ENCODE data around the gene SLC35C1. TPM values are rescaled to one million over a fixed set of nuclear protein-coding genes. Genes with fewer than 3 reads are reported as not detected.
"Not testable (repeated sequence)": the region's sequence is repeated elsewhere in the genome, so short reads cannot be mapped to it uniquely, and the experiment has no call there.

SLC35C1 gene
- total RNA-seq, 2 donors from 2014 or later, result 12.0 to 15.1 TPM

GRCh38 chr11:45809456-45810395 is 4.8 kb downstream of the SLC35C1 start:
- no peaks in the 10 kb centered on the region for H3K9me3 Mint-ChIP-seq
- no peaks in the 10 kb centered on the region for H3K27me3 Mint-ChIP-seq (ENCODE audit: low read depth)
- peaks cover 0 to 1% of the 10 kb centered on the region in 2 donors for H3K36me3 Mint-ChIP-seq (ENCODE audit: insufficient read depth in 2 of 2)
- no peak overlapping the region for H3K4me3 Mint-ChIP-seq
- peaks cover 39% of the 10 kb centered on the region for H3K4me1 Mint-ChIP-seq (ENCODE audit: low read depth)
- H3K27ac Mint-ChIP-seq, result peak overlapping the region; percentile 52
- DNase-seq (no peak), ATAC-seq (replicated peaks in 1 of 2) (no peak)

- H3K4me1 Mint-ChIP-seq (ENCODE audit: low read depth), result peaks cover 38% of the 10 kb centered on the region
- no peak overlapping the region for H3K27ac Mint-ChIP-seq
- H3K9me3 Mint-ChIP-seq, result no peaks in the 10 kb centered on the region
- H3K4me3 Mint-ChIP-seq, result no peak overlapping the region
- no peaks in the 10 kb centered on the region for H3K27me3 Mint-ChIP-seq (ENCODE audit: low read depth)
- H3K36me3 Mint-ChIP-seq (ENCODE audit: insufficient read depth in 2 of 2), result peaks cover 0 to 1% of the 10 kb centered on the region in 2 donors
- DNase-seq (no peak), ATAC-seq (replicated peaks in 1 of 2) (no peak)
Observed at GRCh38 chr11:45810431-45811108, 5.6 kb downstream of the SLC35C1 start.

GRCh38 chr11:45811109-45811435 is 6.1 kb downstream of the SLC35C1 start:
- DNase-seq, result no peak
- Mint-ChIP-seq H3K27me3 (ENCODE audit: low read depth) (no peaks in the 10 kb centered on the region), H3K4me1 (ENCODE audit: low read depth) (peaks cover 33% of the 10 kb centered on the region), H3K36me3 (ENCODE audit: insufficient read depth in 2 of 2) (peaks cover 0 to 1% of the 10 kb centered on the region in 2 donors), H3K27ac (no peak overlapping the region), H3K9me3 (no peaks in the 10 kb centered on the region), H3K4me3 (no peak overlapping the region)
- ATAC-seq (replicated peaks in 1 of 2), result no peak

- ATAC-seq (replicated peaks in 1 of 2) (no peak), DNase-seq (no peak)
- Mint-ChIP-seq H3K36me3 (ENCODE audit: insufficient read depth in 2 of 2) (no peaks in the 10 kb centered on the region), H3K4me1 (ENCODE audit: low read depth) (peaks cover 26% of the 10 kb centered on the region), H3K9me3 (no peaks in the 10 kb centered on the region), H3K4me3 (no peak overlapping the region), H3K27ac (no peak overlapping the region), H3K27me3 (ENCODE audit: low read depth) (no peaks in the 10 kb centered on the region)
Observed at GRCh38 chr11:45811571-45812290, 6.8 kb downstream of the SLC35C1 start.

GRCh38 chr11:45812581-45813548 is 7.9 kb downstream of the SLC35C1 start:
- Mint-ChIP-seq H3K9me3 (no peaks in the 10 kb centered on the region), H3K27me3 (ENCODE audit: low read depth) (no peaks in the 10 kb centered on the region), H3K36me3 (ENCODE audit: insufficient read depth in 2 of 2) (no peaks in the 10 kb centered on the region), H3K4me1 (ENCODE audit: low read depth) (peaks cover 15% of the 10 kb centered on the region), H3K4me3 (no peak overlapping the region), H3K27ac (no peak overlapping the region)
- DNase-seq (no peak), ATAC-seq (replicated peaks in 1 of 2) (no peak)

GRCh38 chr11:45815747-45816146 is 10.8 kb downstream of the SLC35C1 start:
- H3K4me3 Mint-ChIP-seq, result no peak overlapping the region
- no peaks in the 10 kb centered on the region for H3K36me3 Mint-ChIP-seq (ENCODE audit: insufficient read depth in 2 of 2)
- ATAC-seq (replicated peaks in 1 of 2) (peak in 1 of 2 donors; percentile 40), DNase-seq (no peak)
- no peaks in the 10 kb centered on the region for H3K27me3 Mint-ChIP-seq (ENCODE audit: low read depth)
- no peaks in the 10 kb centered on the region for H3K9me3 Mint-ChIP-seq
- no peaks in the 10 kb centered on the region for H3K4me1 Mint-ChIP-seq (ENCODE audit: low read depth)
- H3K27ac Mint-ChIP-seq, result no peak overlapping the region

GRCh38 chr11:45816614-45817013 is 11.7 kb downstream of the SLC35C1 start:
- Mint-ChIP-seq H3K4me1 (ENCODE audit: low read depth) (no peaks in the 10 kb centered on the region), H3K27ac (no peak overlapping the region), H3K36me3 (ENCODE audit: insufficient read depth in 2 of 2) (no peaks in the 10 kb centered on the region), H3K4me3 (no peak overlapping the region), H3K27me3 (ENCODE audit: low read depth) (no peaks in the 10 kb centered on the region), H3K9me3 (no peaks in the 10 kb centered on the region)
- ATAC-seq (replicated peaks in 1 of 2) (peak in 1 of 2 donors; percentile 21), DNase-seq (no peak)

GRCh38 chr11:45817191-45817590 is 12.2 kb downstream of the SLC35C1 start:
- ATAC-seq (replicated peaks in 1 of 2), result no peak
- Mint-ChIP-seq H3K4me1 (ENCODE audit: low read depth) (no peaks in the 10 kb centered on the region), H3K4me3 (no peak overlapping the region), H3K27ac (no peak overlapping the region), H3K36me3 (ENCODE audit: insufficient read depth in 2 of 2) (no peaks in the 10 kb centered on the region), H3K9me3 (no peaks in the 10 kb centered on the region), H3K27me3 (ENCODE audit: low read depth) (no peaks in the 10 kb centered on the region)
- DNase-seq, result no peak

GRCh38 chr11:45818961-45819605 is 14.1 kb downstream of the SLC35C1 start:
- Mint-ChIP-seq H3K4me1 (ENCODE audit: low read depth) (no peaks in the 10 kb centered on the region), H3K27me3 (ENCODE audit: low read depth) (no peaks in the 10 kb centered on the region), H3K36me3 (ENCODE audit: insufficient read depth in 2 of 2) (no peaks in the 10 kb centered on the region), H3K9me3 (no peaks in the 10 kb centered on the region), H3K27ac (no peak overlapping the region), H3K4me3 (no peak overlapping the region)
- DNase-seq (no peak), ATAC-seq (replicated peaks in 1 of 2) (no peak)

GRCh38 chr11:45820211-45820857 is 15.4 kb downstream of the SLC35C1 start:
- Mint-ChIP-seq H3K4me3 (no peak overlapping the region), H3K9me3 (no peaks in the 10 kb centered on the region), H3K4me1 (ENCODE audit: low read depth) (no peaks in the 10 kb centered on the region), H3K27me3 (ENCODE audit: low read depth) (no peaks in the 10 kb centered on the region), H3K36me3 (ENCODE audit: insufficient read depth in 2 of 2) (no peaks in the 10 kb centered on the region), H3K27ac (no peak overlapping the region)
- DNase-seq (no peak), ATAC-seq (replicated peaks in 1 of 2) (no peak)

GRCh38 chr11:45826492-45826891 is 21.5 kb downstream of the SLC35C1 start:
- not testable (repeated sequence) for H3K36me3 Mint-ChIP-seq (ENCODE audit: insufficient read depth in 2 of 2); H3K4me3 Mint-ChIP-seq; DNase-seq; H3K27me3 Mint-ChIP-seq (ENCODE audit: low read depth); H3K9me3 Mint-ChIP-seq; H3K4me1 Mint-ChIP-seq (ENCODE audit: low read depth); ATAC-seq (replicated peaks in 1 of 2); H3K27ac Mint-ChIP-seq

- ATAC-seq (replicated peaks in 1 of 2) (no peak), DNase-seq (no peak)
- Mint-ChIP-seq H3K4me1 (ENCODE audit: low read depth) (no peaks in the 10 kb centered on the region), H3K27ac (no peak overlapping the region), H3K9me3 (no peaks in the 10 kb centered on the region), H3K27me3 (ENCODE audit: low read depth) (peaks cover 8% of the 10 kb centered on the region), H3K36me3 (ENCODE audit: insufficient read depth in 2 of 2) (no peaks in the 10 kb centered on the region), H3K4me3 (no peak overlapping the region)
Observed at GRCh38 chr11:45827123-45827522, 22.2 kb downstream of the SLC35C1 start.
